H1 (cell line): ENCODE measurements around the gene SLC25A21. TPM values are rescaled to one million over a fixed set of nuclear protein-coding genes. Genes with fewer than 3 reads are reported as not detected.

Experiments used
- CTCF ChIA-PET: fragments of 300-600 bp; sonication (Branson Sonifier 250); formaldehyde crosslinking; loops from one replicate; lab custom pipeline; 2021; ENCODE audit not compliant: partially characterized antibody; lab: Charles Lee
- POLR2A ChIA-PET: fragments of 300-600 bp; sonication (Branson Sonifier 250); formaldehyde crosslinking; loops from one replicate; lab custom pipeline; 2021; ENCODE audit warnings: inconsistent platforms; ENCODE audit not compliant: partially characterized antibody; lab: Charles Lee
- DNase-seq, 2 experiments: peaks; one replicate each; pipeline versions ENCODE4 v3.0.0 to v3.0.0-alpha.2; 2010 to 2022; ENCODE audit warnings: low spot score in 2 of 2, low read depth in 1 of 2, mixed read lengths in 1 of 2
- FAIRE-seq: peaks from 2 replicates; lab custom pipeline; 2011; peaks lifted over from hg19 to GRCh38; lab: Jason Lieb, UNC
- H2AFZ ChIP-seq: 2 replicates; pipeline ENCODE4 v1.8.1; 2012; ENCODE audit warnings: low read length, inconsistent platforms
- H2AK5ac ChIP-seq: 2 replicates; pipeline ENCODE4 v1.6.1; 2013; ENCODE audit warnings: low read depth, low read length
- H2BK120ac ChIP-seq: replicated peaks from 2 replicates; pipeline ENCODE3; 2013; ENCODE audit warnings: low read depth, low read length, inconsistent platforms
- H2BK12ac ChIP-seq: 2 replicates; pipeline ENCODE4 v1.6.1; 2013; ENCODE audit warnings: low read depth, low read length
- H2BK15ac ChIP-seq: 2 replicates; pipeline ENCODE4 v1.6.1; 2013; ENCODE audit warnings: low read length
- H2BK20ac ChIP-seq: 2 replicates; pipeline ENCODE4 v1.6.1; 2013; ENCODE audit warnings: low read length
- H2BK5ac ChIP-seq: 2 replicates; pipeline ENCODE4 v1.6.1; 2013; ENCODE audit warnings: low read depth, low read length
- H3K14ac ChIP-seq: 2 replicates; pipeline ENCODE4 v1.6.1; 2013; ENCODE audit warnings: inconsistent platforms; ENCODE audit not compliant: insufficient read length
- H3K18ac ChIP-seq: 2 replicates; pipeline ENCODE4 v1.6.1; 2013; ENCODE audit warnings: low read length; ENCODE audit errors: extremely low read depth
- H3K23ac ChIP-seq: 2 replicates; pipeline ENCODE4 v1.6.1; 2013; ENCODE audit warnings: inconsistent platforms; ENCODE audit not compliant: insufficient read length
- H3K23me2 ChIP-seq: 2 replicates; pipeline ENCODE4 v1.6.1; 2013; ENCODE audit warnings: low read depth, low read length
- H3K27ac ChIP-seq: 2 replicates; pipeline ENCODE4 v1.6.1; 2011; ENCODE audit warnings: low read depth, low read length, inconsistent platforms
- H3K27me3 ChIP-seq, 4 experiments: replicated peaks in 1 of 4; 1 replicate in 1 of 4; 2 replicates in 3 of 4; pipeline versions ENCODE4 v1.6.1 to v1.8.1; 2011 to 2013; ENCODE audit warnings: low read length in 3 of 4, mild to moderate bottlenecking in 3 of 4, inconsistent platforms in 2 of 4, mixed read lengths in 2 of 4, moderate library complexity in 1 of 4; ENCODE audit not compliant: control insufficient read depth in 3 of 4, insufficient read depth in 3 of 4; ENCODE audit errors: extremely low read depth in 1 of 4
- H3K36me3 ChIP-seq, 4 experiments: 2 replicates each; pipeline versions ENCODE4 v1.6.1 to v1.8.1; 2011 to 2013; ENCODE audit warnings: mild to moderate bottlenecking in 4 of 4, low read length in 3 of 4, moderate library complexity in 2 of 4, control low read depth in 1 of 4, inconsistent platforms in 1 of 4; ENCODE audit not compliant: insufficient read depth in 4 of 4, control insufficient read depth in 2 of 4
- H3K4ac ChIP-seq: replicated peaks from 2 replicates; pipeline ENCODE3; 2013; ENCODE audit warnings: low read length, low read depth, mixed read lengths, inconsistent platforms; ENCODE audit not compliant: insufficient read length
- H3K4me1 ChIP-seq, 4 experiments: replicated peaks in 1 of 4; 1 replicate in 1 of 4; 2 replicates in 3 of 4; pipeline versions ENCODE4 v1.6.1 to v1.8.1; 2011 to 2013; ENCODE audit warnings: low read length in 3 of 4, inconsistent platforms in 2 of 4, mixed read lengths in 1 of 4; ENCODE audit not compliant: insufficient read depth in 4 of 4, control insufficient read depth in 3 of 4
- H3K4me2 ChIP-seq, 2 experiments: 2 replicates each; pipeline versions ENCODE4 v1.6.1 to v1.8.1; 2011 to 2013; ENCODE audit warnings: low read depth in 2 of 2, low read length in 2 of 2, control low read depth in 1 of 2, inconsistent platforms in 1 of 2, mild to moderate bottlenecking in 1 of 2; ENCODE audit not compliant: insufficient read depth in 1 of 2
- H3K4me3 ChIP-seq, 4 experiments: fragments of 200-600, 300-600 bp in 1 of 4; sonication (generic), shearing (Covaris generic), sonication (Bioruptor Twin) in 1 of 4; 2 replicates each; pipeline versions ENCODE4 v1.5.1 to v1.8.1; 2011 to 2016; ENCODE audit warnings: low read length in 4 of 4, low read depth in 3 of 4, control low read depth in 2 of 4, inconsistent platforms in 2 of 4, mild to moderate bottlenecking in 2 of 4, mixed read lengths in 1 of 4, moderate library complexity in 1 of 4; ENCODE audit not compliant: insufficient read depth in 2 of 4; ENCODE audit errors: extremely low read depth in 1 of 4
- H3K56ac ChIP-seq: replicated peaks from 2 replicates; pipeline ENCODE3; 2013; ENCODE audit warnings: low read depth, mild to moderate bottlenecking, mixed read lengths, low read length, inconsistent platforms; ENCODE audit not compliant: insufficient read length
- H3K79me1 ChIP-seq: 2 replicates; pipeline ENCODE4 v1.6.1; 2013; ENCODE audit warnings: low read depth, low read length, control low read depth
- H3K79me2 ChIP-seq, 2 experiments: 2 replicates each; pipeline versions ENCODE4 v1.6.1 to v1.8.1; 2012 to 2013; ENCODE audit warnings: low read length in 2 of 2, mild to moderate bottlenecking in 2 of 2, inconsistent platforms in 1 of 2; ENCODE audit not compliant: insufficient read depth in 2 of 2, control insufficient read depth in 1 of 2
- H3K9ac ChIP-seq, 4 experiments: replicated peaks in 1 of 4; 1 replicate in 1 of 4; 2 replicates in 3 of 4; pipeline versions ENCODE4 v1.6.1 to v1.8.1; 2011 to 2013; ENCODE audit warnings: low read depth in 3 of 4, low read length in 3 of 4, control low read depth in 2 of 4, mild to moderate bottlenecking in 2 of 4, moderate library complexity in 2 of 4, inconsistent platforms in 1 of 4; ENCODE audit errors: extremely low read depth in 1 of 4
- H3K9me3 ChIP-seq, 2 experiments: 2 replicates each; pipeline versions ENCODE4 v1.6.1 to v1.8.1; 2012 to 2013; ENCODE audit warnings: mild to moderate bottlenecking in 2 of 2, moderate library complexity in 2 of 2, control low read depth in 1 of 2, inconsistent platforms in 1 of 2, low read depth in 1 of 2, low read length in 1 of 2, mixed read lengths in 1 of 2; ENCODE audit not compliant: insufficient read depth in 2 of 2
- H4K20me1 ChIP-seq, 2 experiments: replicated peaks in 1 of 2; 2 replicates each; pipeline versions ENCODE3 to v1.8.1; 2011 to 2013; ENCODE audit warnings: inconsistent platforms in 2 of 2, low read length in 2 of 2, mild to moderate bottlenecking in 1 of 2; ENCODE audit not compliant: insufficient read depth in 2 of 2, control insufficient read depth in 1 of 2
- H4K5ac ChIP-seq: 2 replicates; pipeline ENCODE4 v1.6.1; 2013; ENCODE audit warnings: low read length, low read depth, mixed read lengths, inconsistent platforms; ENCODE audit not compliant: insufficient read length
- H4K8ac ChIP-seq: 2 replicates; pipeline ENCODE4 v1.8.0; 2013; ENCODE audit warnings: mild to moderate bottlenecking, moderate library complexity, low read length, inconsistent platforms; ENCODE audit not compliant: insufficient read depth; ENCODE audit errors: extremely low read depth
- H4K91ac ChIP-seq: replicated peaks from 2 replicates; pipeline ENCODE3; 2013; ENCODE audit warnings: low read length, mixed read lengths, inconsistent platforms; ENCODE audit not compliant: insufficient read length
- JUN ChIP-seq: IDR thresholded peaks from 2 replicates; pipeline ENCODE4 v1.6.1; 2011; ENCODE audit warnings: low read depth, mild to moderate bottlenecking, improper control_type of control experiment, low read length
- MAFK ChIP-seq: IDR thresholded peaks from 2 replicates; pipeline ENCODE4 v1.6.1; 2012; ENCODE audit warnings: low read depth, mild to moderate bottlenecking, improper control_type of control experiment, low read length
- NRF1 ChIP-seq: IDR thresholded peaks from 2 replicates; pipeline ENCODE4 v1.6.1; 2011; ENCODE audit warnings: mild to moderate bottlenecking, low read depth, low read length, improper control_type of control experiment
- SIN3A ChIP-seq, 2 experiments: IDR thresholded peaks in 1 of 2; conservative IDR thresholded peaks in 1 of 2; 2 replicates each; pipeline ENCODE4 v1.6.1; 2011 to 2012; ENCODE audit warnings: low read length in 2 of 2, improper control_type of control experiment in 1 of 2, low read depth in 1 of 2, mild to moderate bottlenecking in 1 of 2
- SUZ12 ChIP-seq: fragments of 200-600 bp; sonication (generic); IDR thresholded peaks from 2 replicates; pipeline ENCODE4 v1.6.1; 2012; ENCODE audit warnings: mild to moderate bottlenecking, inconsistent platforms, low read length, moderate library complexity, mixed read lengths
- TCF12 ChIP-seq: IDR thresholded peaks from 2 replicates; pipeline ENCODE4 v1.6.1; 2011; ENCODE audit warnings: low read depth, mild to moderate bottlenecking, low read length
- YY1 ChIP-seq: IDR thresholded peaks from 2 replicates; pipeline ENCODE4 v1.6.1; 2011; ENCODE audit warnings: low read depth, mild to moderate bottlenecking, low read length
- polyA plus RNA-seq, 7 experiments: library from polyadenylated mRNA; depleted of rRNA in 3 of 7; stranded (reverse) in 5 of 7; unstranded in 2 of 7; fragments of >200 nt in 5 of 7; fragments of 200-250 nt in 2 of 7; gene quantifications; 1 replicate in 5 of 7; 2 replicates in 1 of 7; 4 replicates in 1 of 7; pipeline versions ENCODE4 v1.2.1 to v1.2.3, GENCODE V29; 2011 to 2013; ENCODE audit warnings: missing spikeins in 2 of 7, mixed read lengths in 2 of 7
- total RNA-seq: library from RNA; stranded (reverse); fragmentation: NEBNext Ultra II Directional; extraction: Animal tissue kit (Norgen Biotek cat#: 25700); gene quantifications from 2 replicates; pipeline ENCODE4 v1.2.1, GENCODE V29; 2021

SLC25A21 gene
- total and polyA plus RNA-seq, 2 of the 8 experiments (the other 6 are each of a cell fraction or from before 2014, with no cell fraction given), result 6.9 to 15.7 TPM

GRCh38 chr14:36938678-36939077, 233.7 kb downstream of the SLC25A21 start:
- H3K79me1 ChIP-seq, result no peaks in the 10 kb centered on the region
- CTCF ChIA-PET, result interaction anchor here (1.1 to 12.5 kb wide), 6 partner anchors 51 to 414 kb away, joined by 3 to 90 read pairs (median 3); partner anchors contain the start of gene PAX9
- H3K4me3 ChIP-seq, result no peak overlapping the region
- no peaks in the 10 kb centered on the region for H3K9me3 ChIP-seq
- no peak overlapping the region for H3K9ac ChIP-seq
- no peak overlapping the region for H3K23ac ChIP-seq
- TF ChIP-seq SUZ12, result no peak
- no peak for TF ChIP-seq MAFK
- no peak for TF ChIP-seq SIN3A (conservative IDR thresholded peaks at IDR 0.05 in 1 of 2, IDR thresholded peaks at IDR 0.05 in 1 of 2; ENCODE audit: low read depth in 1 of 2, low read length in 2 of 2)
- TF ChIP-seq YY1, result no peak
- no peak for TF ChIP-seq NRF1
- no peak for TF ChIP-seq TCF12
- no peak for TF ChIP-seq JUN
- H4K91ac ChIP-seq, result no peak overlapping the region
- H2BK120ac ChIP-seq, result no peak overlapping the region
- no peaks in the 10 kb centered on the region for H3K23me2 ChIP-seq
- no peak overlapping the region for H3K4me2 ChIP-seq
- no peaks in the 10 kb centered on the region for H4K20me1 ChIP-seq
- no peak overlapping the region for H2BK12ac ChIP-seq
- no peak overlapping the region for H3K56ac ChIP-seq
- no peak overlapping the region for H2AK5ac ChIP-seq
- DNase-seq (no peak), FAIRE-seq (no peak)
- no peak overlapping the region for H2AFZ ChIP-seq
- H2BK15ac ChIP-seq, result no peak overlapping the region
- H3K18ac ChIP-seq, result no peak overlapping the region
- H4K8ac ChIP-seq, result no peak overlapping the region
- no peak overlapping the region for H2BK20ac ChIP-seq
- H3K4me1 ChIP-seq, result no peaks in the 10 kb centered on the region
- H3K27ac ChIP-seq, result no peak overlapping the region
- no peaks in the 10 kb centered on the region for H3K27me3 ChIP-seq
- no peaks in the 10 kb centered on the region for H3K36me3 ChIP-seq
- no peak overlapping the region for H3K4ac ChIP-seq
- H4K5ac ChIP-seq, result no peak overlapping the region
- no peak overlapping the region for H3K14ac ChIP-seq
- no peaks in the 10 kb centered on the region for H3K79me2 ChIP-seq
- H2BK5ac ChIP-seq, result no peak overlapping the region
- POLR2A ChIA-PET, result no interaction called here
